Keratinocyte (primary cell): ENCODE data around the gene ATXN10.

ENCODE experiments used
- EZH2 ChIP-seq: IDR thresholded peaks from one replicate; pipeline ENCODE4 v1.6.1; 2012; ENCODE audit warnings: inconsistent platforms, mild to moderate bottlenecking, low read length, moderate library complexity
- TF ChIP-seq, protein P1 (sequence below), 3 experiments: IDR thresholded peaks in 1 of 3; conservative IDR thresholded peaks in 1 of 3; optimal IDR thresholded peaks in 1 of 3; 2 replicates in 2 of 3; 3 replicates in 1 of 3; pipeline versions ENCODE3 to v1.5.1; 2011; ENCODE audit warnings: low read length in 3 of 3, mild to moderate bottlenecking in 3 of 3, moderate library complexity in 2 of 3, control low read depth in 1 of 3, inconsistent platforms in 1 of 3; ENCODE audit not compliant: insufficient read depth in 2 of 3; ENCODE audit errors: extremely low read depth in 1 of 3

DNA sequence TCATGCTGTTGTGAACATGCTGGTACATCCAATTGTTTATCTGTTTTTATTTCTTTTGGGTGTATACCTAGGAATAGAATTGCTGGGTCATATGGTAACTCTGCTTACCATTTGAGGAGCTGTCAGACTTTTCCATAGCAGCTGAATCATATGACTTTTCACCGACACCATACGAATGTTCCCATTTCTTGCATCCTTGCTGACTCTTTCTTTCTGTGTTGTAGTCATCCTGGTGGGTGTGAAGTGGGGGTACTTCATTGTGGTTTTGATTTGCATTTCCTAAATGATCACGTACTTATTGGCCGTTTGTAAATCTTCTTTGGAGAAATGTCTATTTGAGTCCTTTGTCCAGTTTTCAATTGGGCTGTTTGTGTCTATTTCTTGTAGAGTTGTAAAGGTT is 26.5 kb downstream of the ATXN10 start:
- TF ChIP-seq, protein P1, sequence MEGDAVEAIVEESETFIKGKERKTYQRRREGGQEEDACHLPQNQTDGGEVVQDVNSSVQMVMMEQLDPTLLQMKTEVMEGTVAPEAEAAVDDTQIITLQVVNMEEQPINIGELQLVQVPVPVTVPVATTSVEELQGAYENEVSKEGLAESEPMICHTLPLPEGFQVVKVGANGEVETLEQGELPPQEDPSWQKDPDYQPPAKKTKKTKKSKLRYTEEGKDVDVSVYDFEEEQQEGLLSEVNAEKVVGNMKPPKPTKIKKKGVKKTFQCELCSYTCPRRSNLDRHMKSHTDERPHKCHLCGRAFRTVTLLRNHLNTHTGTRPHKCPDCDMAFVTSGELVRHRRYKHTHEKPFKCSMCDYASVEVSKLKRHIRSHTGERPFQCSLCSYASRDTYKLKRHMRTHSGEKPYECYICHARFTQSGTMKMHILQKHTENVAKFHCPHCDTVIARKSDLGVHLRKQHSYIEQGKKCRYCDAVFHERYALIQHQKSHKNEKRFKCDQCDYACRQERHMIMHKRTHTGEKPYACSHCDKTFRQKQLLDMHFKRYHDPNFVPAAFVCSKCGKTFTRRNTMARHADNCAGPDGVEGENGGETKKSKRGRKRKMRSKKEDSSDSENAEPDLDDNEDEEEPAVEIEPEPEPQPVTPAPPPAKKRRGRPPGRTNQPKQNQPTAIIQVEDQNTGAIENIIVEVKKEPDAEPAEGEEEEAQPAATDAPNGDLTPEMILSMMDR (optimal IDR thresholded peaks at IDR 0.05 in 1 of 3, IDR thresholded peaks at IDR 0.05 in 1 of 3, conservative IDR thresholded peaks at IDR 0.05 in 1 of 3; ENCODE audit: extremely low read depth in 1 of 3, insufficient read depth in 2 of 3, low read length in 3 of 3), result no peak
- TF ChIP-seq EZH2, result no peak
